Cardiac septum (tissue), 1 donor: ENCODE data around the gene GP2. TPM values are rescaled to one million over a fixed set of nuclear protein-coding genes. Genes with fewer than 3 reads are reported as not detected.
"Not testable (repeated sequence)": the region's sequence is repeated elsewhere in the genome, so short reads cannot be mapped to it uniquely, and the experiment has no call there.

Experiments used
- DNase-seq: peaks from one replicate; pipeline ENCODE4 v3.0.0-alpha.2; 2020; ENCODE audit warnings: low spot score
- intact Hi-C: fragments of 100-400 bp; cut with DNase I; formaldehyde crosslinking; loops from one replicate; pipeline ENCODE4 v1.14.0; 2022
- total RNA-seq: library from RNA; stranded (reverse); fragmentation: NEBNext Ultra II Directional; extraction: Animal tissue kit (Norgen Biotek cat#: 25700); gene quantifications from one replicate; pipeline ENCODE4 v1.2.1, GENCODE V29; 2021
- donor health status: DM: no; HTN: no; CAD: no.

Gene GP2
- total RNA-seq, 1 donor from 2014 or later: not detected

GRCh38 chr16:20329392-20330138 lies 2.3 kb upstream of the GP2 start:
- DNase-seq: no peak
- intact Hi-C loops: no loop called here

DNA sequence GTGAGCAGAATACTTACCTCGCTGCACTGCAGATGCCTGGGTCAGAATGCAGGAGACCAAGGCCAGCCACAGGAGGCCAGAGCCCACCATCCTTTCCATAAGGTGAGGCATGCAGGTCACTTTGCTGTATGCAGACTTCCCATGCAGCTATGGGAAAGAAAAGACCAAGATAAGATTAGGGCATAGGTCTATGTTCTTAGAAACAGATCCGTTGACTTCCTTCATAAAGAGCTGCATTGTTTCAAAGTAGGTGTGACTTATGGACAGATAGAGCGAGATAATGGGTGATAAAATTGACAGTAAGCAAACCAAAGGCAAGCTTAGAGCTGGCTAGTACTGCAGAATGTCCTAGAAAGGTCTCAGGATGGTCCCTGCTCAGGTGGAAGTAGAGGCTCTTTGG lies 992 bp downstream of the GP2 start:
- intact Hi-C loops: no loop called here

DNA sequence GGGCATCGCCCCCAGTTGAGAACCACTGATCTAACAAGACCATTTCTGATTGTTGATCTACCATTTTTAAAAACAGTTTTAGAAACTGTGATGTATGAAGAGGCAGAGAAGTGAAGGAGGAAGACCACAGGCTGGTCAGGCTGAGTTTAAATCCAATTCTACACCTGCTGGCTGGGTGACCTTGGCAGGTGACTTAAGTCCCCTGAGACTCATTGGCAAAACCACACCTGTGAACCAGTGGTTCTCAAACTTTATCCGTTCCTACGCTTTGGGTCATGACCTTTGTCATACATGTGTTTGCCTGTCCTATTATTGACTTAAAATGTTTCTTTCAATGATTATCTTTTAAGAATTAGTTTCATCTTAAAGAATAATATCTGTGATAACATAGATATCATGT lies 2.3 kb downstream of the GP2 start:
- no peak for DNase-seq
- intact Hi-C loops: no loop called here

More for the DNA sequence above, 992 bp downstream of the GP2 start:
- no peak for DNase-seq

- DNase-seq: no peak
- intact Hi-C loops: no loop called here
These were observed 3.7 kb downstream of the GP2 start for GRCh38 chr16:20323591-20324117.

DNA sequence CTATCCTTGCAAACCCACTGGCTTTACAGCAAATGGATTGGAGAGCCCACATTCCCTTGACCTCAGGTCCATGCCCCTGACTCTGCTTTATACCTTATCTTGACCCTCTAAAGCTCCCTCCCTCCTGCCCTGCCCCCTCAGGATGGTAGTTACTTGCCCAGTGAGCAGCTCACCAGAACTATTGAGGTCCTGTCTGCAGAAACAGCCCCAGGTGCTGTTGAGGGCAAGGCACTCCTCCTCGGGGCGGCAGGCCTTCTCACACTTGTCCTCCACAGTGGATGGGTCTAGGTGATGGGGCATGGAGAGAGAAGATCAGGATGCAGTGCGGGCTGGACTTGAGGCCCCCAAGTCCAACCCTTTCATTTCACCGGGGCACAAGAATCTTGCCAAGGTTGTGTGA lies 4.6 kb downstream of the GP2 start:
- DNase-seq: no peak
- intact Hi-C loops: no loop called here

GRCh38 chr16:20321671-20322070 lies 5.6 kb downstream of the GP2 start:
- no peak for DNase-seq
- intact Hi-C loops: no loop called here

DNA sequence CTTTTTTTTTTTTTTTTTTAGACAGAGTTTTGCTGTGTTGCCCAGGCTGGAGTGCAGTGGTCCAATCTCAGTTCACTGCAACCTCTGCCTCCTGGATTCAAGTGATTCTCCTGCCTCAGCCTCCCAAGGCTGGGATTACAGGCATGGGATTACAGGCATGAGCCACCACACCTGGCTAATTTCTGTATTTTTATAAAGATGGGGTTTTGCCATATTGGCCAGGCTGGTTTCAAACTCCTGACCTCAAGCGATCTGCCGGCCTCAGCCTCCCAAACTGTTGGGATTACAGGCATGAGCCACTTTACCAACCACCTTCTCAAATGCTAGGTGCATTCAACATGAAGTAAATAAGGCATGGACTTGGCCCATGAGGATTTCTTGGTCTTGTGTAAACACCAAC lies 6.3 kb downstream of the GP2 start:
- intact Hi-C loops, DNase-seq: not testable (repeated sequence)

GRCh38 chr16:20320592-20320991 lies 6.7 kb downstream of the GP2 start:
- no peak for DNase-seq
- intact Hi-C loops: no loop called here

GRCh38 chr16:20320178-20320577 lies 7.1 kb downstream of the GP2 start:
- intact Hi-C loops: no loop called here
- no peak for DNase-seq

DNA sequence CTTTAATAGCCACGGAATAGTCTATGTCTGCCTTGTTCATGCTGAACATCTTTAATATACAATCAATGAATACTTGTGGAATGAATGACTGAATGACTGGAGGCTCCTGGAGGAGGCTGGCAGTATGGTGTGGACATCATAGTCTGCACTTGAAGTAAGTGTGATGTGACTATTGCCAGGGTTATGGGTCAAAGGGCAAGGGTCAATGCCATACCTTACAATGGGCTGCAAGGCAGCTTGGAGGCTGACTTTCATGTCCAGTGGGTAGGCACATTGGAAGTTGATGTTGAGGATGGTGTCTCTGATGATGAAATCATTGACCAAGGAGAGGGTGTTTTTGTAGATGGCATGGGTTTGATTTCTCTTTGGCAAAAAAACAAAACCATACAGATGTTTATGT lies 7.9 kb downstream of the GP2 start:
- DNase-seq: no peak
- intact Hi-C loops: no loop called here

GRCh38 chr16:20318437-20318836 lies 8.9 kb downstream of the GP2 start:
- no peak for DNase-seq
- intact Hi-C loops: no loop called here

DNA sequence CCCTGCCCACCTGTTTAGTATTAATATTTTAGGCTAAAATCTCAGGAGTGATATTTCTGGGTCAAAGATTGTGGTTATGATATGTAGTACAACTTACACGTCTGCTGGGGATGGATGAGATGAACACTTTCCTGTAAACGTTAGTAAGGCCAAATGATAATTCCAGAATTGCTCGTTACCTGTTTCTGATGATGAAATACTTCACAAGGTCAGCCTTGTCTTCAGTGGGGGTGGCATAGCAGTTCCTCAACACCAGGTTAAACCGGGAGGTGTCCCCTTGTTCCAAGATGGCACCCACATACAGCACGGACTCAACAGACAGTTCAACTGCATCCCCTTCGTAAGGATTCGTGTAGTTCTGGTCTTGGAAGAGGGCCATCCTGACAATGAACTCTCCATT lies 9.3 kb downstream of the GP2 start:
- no peak for DNase-seq
- intact Hi-C loops: no loop called here

DNA sequence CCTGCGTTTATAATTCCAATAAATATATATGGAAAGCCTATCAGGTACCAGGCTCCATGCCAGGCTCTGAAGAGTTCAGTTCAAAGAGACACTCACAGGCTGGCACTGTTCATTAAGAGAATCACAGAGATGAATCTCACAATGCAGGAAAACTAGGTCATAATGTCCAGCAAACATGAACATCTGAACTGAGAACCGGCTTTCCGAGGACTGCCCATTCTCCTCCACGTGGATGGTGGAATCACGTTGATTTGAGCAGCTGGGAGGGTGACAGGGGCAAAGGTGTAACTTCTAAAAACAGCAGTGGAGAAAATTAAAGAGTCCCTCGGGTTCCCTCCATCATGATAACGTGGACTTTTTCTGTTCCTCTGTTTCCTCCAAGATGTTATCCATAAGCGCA lies 10.2 kb downstream of the GP2 start:
- intact Hi-C loops: no loop called here
- no peak for DNase-seq

GRCh38 chr16:20316715-20317114 lies 10.6 kb downstream of the GP2 start:
- DNase-seq: no peak

GRCh38 chr16:20315764-20316163 lies 11.5 kb downstream of the GP2 start:
- no peak for DNase-seq
- intact Hi-C loops: no loop called here

More at GRCh38 chr16:20316715-20317114, 10.6 kb downstream of the GP2 start:
- intact Hi-C loops: no loop called here

DNA sequence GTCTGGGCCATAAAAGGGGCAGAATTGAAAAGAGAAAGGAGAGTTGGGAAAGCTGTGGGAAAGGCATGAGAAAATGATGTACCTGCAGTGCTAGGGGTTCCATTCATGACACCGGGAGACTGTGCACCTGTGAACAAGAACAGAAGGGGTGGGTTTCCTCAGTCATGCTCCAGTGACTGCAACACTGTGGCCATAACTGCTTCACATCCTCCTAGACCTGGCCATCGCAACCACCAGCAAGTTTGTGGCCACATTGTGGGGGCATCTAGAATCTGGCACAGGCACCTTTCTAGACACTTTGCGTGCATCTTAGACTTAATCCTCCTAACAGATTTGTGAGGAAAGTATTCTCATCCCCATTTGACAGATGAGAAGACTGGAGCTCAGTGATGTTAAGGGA lies 12.7 kb downstream of the GP2 start:
- intact Hi-C loops: no loop called here
- no peak for DNase-seq

DNA sequence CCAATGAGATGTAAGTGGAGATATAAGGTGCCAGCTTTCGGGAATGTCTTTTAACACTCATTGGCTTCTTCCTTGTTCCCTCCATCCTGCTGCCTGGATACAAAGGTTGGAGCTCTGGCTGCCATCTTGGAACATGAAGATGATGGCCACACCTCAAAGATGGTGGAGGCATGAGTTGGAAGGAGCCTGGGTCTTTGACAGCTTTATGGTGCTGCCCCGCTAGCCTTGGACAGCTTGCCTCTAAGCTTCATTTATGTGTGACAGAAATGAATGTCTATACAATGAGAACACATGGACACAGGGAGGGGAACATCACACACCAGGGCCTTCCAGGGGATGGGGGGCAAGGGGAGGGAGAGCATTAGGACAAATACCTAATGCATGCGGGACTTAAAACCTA lies 13.6 kb downstream of the GP2 start:
- DNase-seq: no peak
- intact Hi-C loops: no loop called here

- intact Hi-C loops, DNase-seq: not testable (repeated sequence)
These were observed 14.7 kb downstream of the GP2 start for GRCh38 chr16:20312536-20313095.

DNA sequence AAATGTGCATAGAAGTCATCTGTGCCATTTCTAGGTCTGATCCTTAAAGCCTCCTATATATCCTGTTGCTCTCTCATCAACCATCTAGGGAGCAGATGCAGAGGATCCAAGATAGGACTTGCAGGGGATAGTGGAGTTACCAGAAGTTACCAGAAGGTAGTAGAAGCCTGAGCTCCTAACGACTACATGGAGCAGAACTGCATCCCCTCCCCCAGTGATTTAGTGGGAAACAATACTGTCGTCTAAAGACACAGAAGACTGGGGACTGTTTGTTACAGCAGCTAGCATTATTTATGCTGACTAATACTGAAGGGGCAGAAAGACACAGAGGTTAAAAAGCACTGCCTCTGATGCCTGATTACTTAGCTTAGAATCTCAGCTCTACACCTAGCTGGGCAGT lies 15.8 kb downstream of the GP2 start:
- intact Hi-C loops: no loop called here
- no peak for DNase-seq

- no peak for DNase-seq
- intact Hi-C loops: no loop called here
These were observed 16.6 kb downstream of the GP2 start for GRCh38 chr16:20310421-20311395.
